Measurements from ENCODE around the gene SLC6A3. TPM values are rescaled to one million over a fixed set of nuclear protein-coding genes. Genes with fewer than 3 reads are reported as not detected.

SLC6A3 gene
- total RNA-seq, 5 donors from 2014 or later (not counting 1 experiment from before 2014, with no cell fraction given), result 0.22 TPM; not detected in 4

GRCh38 chr5:1432296-1432695, 12.9 kb downstream of the SLC6A3 start:
- Mint-ChIP-seq H3K4me3 (no peak overlapping the region), H3K4me1 (no peaks in the 10 kb centered on the region), H3K27me3 (peaks cover 7 to 8% of the 10 kb centered on the region in 2 donors), H3K36me3 (no peaks in the 10 kb centered on the region), H3K27ac (no peak overlapping the region), H3K9me3 (peaks cover 20 to 26% (median 21%) of the 10 kb centered on the region in 3 donors)
- 73% methylated on average over 5 of the region's 15 CpGs for WGBS (ENCODE audit: insufficient coverage)
- Histone ChIP-seq H3K4me3 (ENCODE audit: control insufficient read depth in 1 of 2, extremely low read depth in 1 of 2, low read length in 1 of 2) (no peak overlapping the region), H3K4me1 (ENCODE audit: control insufficient read depth in 1 of 2, extremely low read depth in 1 of 2, insufficient read depth in 2 of 2, low read length in 2 of 2) (no peaks in the 10 kb centered on the region), H3K27ac (ENCODE audit: low read length) (no peak overlapping the region), H3K27me3 (replicated peaks in 1 of 2; ENCODE audit: control insufficient read depth in 2 of 2, extremely low read depth in 1 of 2, insufficient read depth in 2 of 2, low read length in 1 of 2) (peaks cover 0 to 33% of the 10 kb centered on the region in 2 experiments), H3K36me3 (ENCODE audit: control insufficient read depth in 2 of 2, extremely low read depth in 1 of 2, insufficient read depth in 1 of 2, low read length in 1 of 2) (no peaks in the 10 kb centered on the region), H3K9me3 (peaks cover 7% of the 10 kb centered on the region)
- CTCF ChIA-PET, result no interaction called here
- DNase-seq (peak in 1 of 35 experiments; percentile 17), ATAC-seq (replicated peaks in 1 of 4) (no peak)
- POLR2A ChIA-PET, result no interaction called here

- no peak overlapping the region for H3K27ac ChIP-seq (ENCODE audit: low read length)
- ATAC-seq (replicated peaks in 1 of 4) (no peak), DNase-seq (no peak)
- no peak overlapping the region for H3K4me3 ChIP-seq (ENCODE audit: control insufficient read depth in 1 of 2, extremely low read depth in 1 of 2, low read length in 1 of 2)
- WGBS (ENCODE audit: insufficient coverage), result 82% methylated on average over 8 of the region's 8 CpGs
- Mint-ChIP-seq H3K4me1 (no peaks in the 10 kb centered on the region), H3K9me3 (peaks cover 21 to 29% (median 22%) of the 10 kb centered on the region in 3 donors), H3K36me3 (no peaks in the 10 kb centered on the region), H3K27ac (no peak overlapping the region), H3K4me3 (no peak overlapping the region), H3K27me3 (peaks cover 4 to 5% of the 10 kb centered on the region in 2 donors)
- peaks cover 0 to 32% of the 10 kb centered on the region in 2 experiments for H3K27me3 ChIP-seq (replicated peaks in 1 of 2; ENCODE audit: control insufficient read depth in 2 of 2, extremely low read depth in 1 of 2, insufficient read depth in 2 of 2, low read length in 1 of 2)
- peaks cover 7% of the 10 kb centered on the region for H3K9me3 ChIP-seq
- no peaks in the 10 kb centered on the region for H3K36me3 ChIP-seq (ENCODE audit: control insufficient read depth in 2 of 2, extremely low read depth in 1 of 2, insufficient read depth in 1 of 2, low read length in 1 of 2)
- ChIA-PET CTCF (no interaction called here), POLR2A (no interaction called here)
- H3K4me1 ChIP-seq (ENCODE audit: control insufficient read depth in 1 of 2, extremely low read depth in 1 of 2, insufficient read depth in 2 of 2, low read length in 2 of 2), result no peaks in the 10 kb centered on the region
Observed at GRCh38 chr5:1431896-1432295, 13.3 kb downstream of the SLC6A3 start.

- DNase-seq (peak in 2 of 35 experiments; percentile 3 to 21), ATAC-seq (replicated peaks in 1 of 4) (no peak)
- Histone ChIP-seq H3K9me3 (peaks cover 7% of the 10 kb centered on the region), H3K36me3 (ENCODE audit: control insufficient read depth in 2 of 2, extremely low read depth in 1 of 2, insufficient read depth in 1 of 2, low read length in 1 of 2) (no peaks in the 10 kb centered on the region), H3K27ac (ENCODE audit: low read length) (no peak overlapping the region), H3K27me3 (replicated peaks in 1 of 2; ENCODE audit: control insufficient read depth in 2 of 2, extremely low read depth in 1 of 2, insufficient read depth in 2 of 2, low read length in 1 of 2) (peaks cover 0 to 29% of the 10 kb centered on the region in 2 experiments), H3K4me3 (ENCODE audit: control insufficient read depth in 1 of 2, extremely low read depth in 1 of 2, low read length in 1 of 2) (no peak overlapping the region), H3K4me1 (ENCODE audit: control insufficient read depth in 1 of 2, extremely low read depth in 1 of 2, insufficient read depth in 2 of 2, low read length in 2 of 2) (no peaks in the 10 kb centered on the region)
- Mint-ChIP-seq H3K4me3 (no peak overlapping the region), H3K27me3 (peaks cover 4 to 5% of the 10 kb centered on the region in 2 donors), H3K27ac (no peak overlapping the region), H3K9me3 (peaks cover 25 to 34% (median 26%) of the 10 kb centered on the region in 3 donors), H3K36me3 (no peaks in the 10 kb centered on the region), H3K4me1 (no peaks in the 10 kb centered on the region)
- ChIA-PET CTCF (no interaction called here), POLR2A (no interaction called here)
- WGBS (ENCODE audit: insufficient coverage), result 86% methylated on average over 30 of the region's 33 CpGs
Observed at GRCh38 chr5:1431021-1431811, 14.0 kb downstream of the SLC6A3 start.

- Mint-ChIP-seq H3K9me3 (peaks cover 25 to 34% (median 26%) of the 10 kb centered on the region in 3 donors), H3K36me3 (no peaks in the 10 kb centered on the region), H3K27ac (no peak overlapping the region), H3K4me1 (no peaks in the 10 kb centered on the region), H3K4me3 (peak overlapping the region in 1 of 3 donors; percentile 13), H3K27me3 (peaks cover 4 to 5% of the 10 kb centered on the region in 2 donors)
- H3K36me3 ChIP-seq (ENCODE audit: control insufficient read depth in 2 of 2, extremely low read depth in 1 of 2, insufficient read depth in 1 of 2, low read length in 1 of 2), result no peaks in the 10 kb centered on the region
- POLR2A ChIA-PET, result no interaction called here
- DNase-seq, result peak in 1 of 35 experiments; percentile 22
- H3K9me3 ChIP-seq, result peaks cover 7% of the 10 kb centered on the region
- H3K4me1 ChIP-seq (ENCODE audit: control insufficient read depth in 1 of 2, extremely low read depth in 1 of 2, insufficient read depth in 2 of 2, low read length in 2 of 2), result no peaks in the 10 kb centered on the region
- H3K27me3 ChIP-seq (replicated peaks in 1 of 2; ENCODE audit: control insufficient read depth in 2 of 2, extremely low read depth in 1 of 2, insufficient read depth in 2 of 2, low read length in 1 of 2), result peaks cover 0 to 26% of the 10 kb centered on the region in 2 experiments
- CTCF ChIA-PET, result no interaction called here
- no peak overlapping the region for H3K27ac ChIP-seq (ENCODE audit: low read length)
- ATAC-seq (replicated peaks in 1 of 4), result no peak
- no peak overlapping the region for H3K4me3 ChIP-seq (ENCODE audit: control insufficient read depth in 1 of 2, extremely low read depth in 1 of 2, low read length in 1 of 2)
- WGBS (ENCODE audit: insufficient coverage), result 86% methylated on average over 22 of the region's 26 CpGs
Observed at GRCh38 chr5:1430121-1430795, 15.0 kb downstream of the SLC6A3 start.

GRCh38 chr5:1429496-1429895, 15.7 kb downstream of the SLC6A3 start:
- CTCF ChIA-PET, result no interaction called here
- H3K4me1 Mint-ChIP-seq, result no peaks in the 10 kb centered on the region
- ATAC-seq (replicated peaks in 1 of 4), result no peak
- POLR2A ChIA-PET, result no interaction called here
- Histone ChIP-seq H3K4me1 (ENCODE audit: control insufficient read depth in 1 of 2, extremely low read depth in 1 of 2, insufficient read depth in 2 of 2, low read length in 2 of 2) (no peaks in the 10 kb centered on the region), H3K27me3 (replicated peaks in 1 of 2; ENCODE audit: control insufficient read depth in 2 of 2, extremely low read depth in 1 of 2, insufficient read depth in 2 of 2, low read length in 1 of 2) (peaks cover 0 to 26% of the 10 kb centered on the region in 2 experiments), H3K27ac (ENCODE audit: low read length) (no peak overlapping the region), H3K4me3 (ENCODE audit: control insufficient read depth in 1 of 2, extremely low read depth in 1 of 2, low read length in 1 of 2) (no peak overlapping the region), H3K9me3 (peaks cover 7% of the 10 kb centered on the region), H3K36me3 (ENCODE audit: control insufficient read depth in 2 of 2, extremely low read depth in 1 of 2, insufficient read depth in 1 of 2, low read length in 1 of 2) (no peaks in the 10 kb centered on the region)
- WGBS (ENCODE audit: insufficient coverage), result 98% methylated on average over 4 of the region's 5 CpGs
- H3K9me3 Mint-ChIP-seq, result peaks cover 25 to 34% (median 26%) of the 10 kb centered on the region in 3 donors
- no peak overlapping the region for H3K4me3 Mint-ChIP-seq
- peaks cover 4 to 5% of the 10 kb centered on the region in 2 donors for H3K27me3 Mint-ChIP-seq
- no peak overlapping the region for H3K27ac Mint-ChIP-seq
- no peak for DNase-seq
- H3K36me3 Mint-ChIP-seq, result no peaks in the 10 kb centered on the region

- DNase-seq, result no peak
- no peak overlapping the region for H3K4me3 ChIP-seq (ENCODE audit: control insufficient read depth in 1 of 2, extremely low read depth in 1 of 2, low read length in 1 of 2)
- CTCF ChIA-PET, result no interaction called here
Observed at GRCh38 chr5:1429066-1429465, 16.2 kb downstream of the SLC6A3 start.

More at GRCh38 chr5:1429066-1429465, 16.2 kb downstream of the SLC6A3 start:
- H3K4me1 ChIP-seq (ENCODE audit: control insufficient read depth in 1 of 2, extremely low read depth in 1 of 2, insufficient read depth in 2 of 2, low read length in 2 of 2), result no peaks in the 10 kb centered on the region
- no peak overlapping the region for H3K27ac ChIP-seq (ENCODE audit: low read length)
- no peak overlapping the region for H3K4me3 Mint-ChIP-seq
- peaks cover 0 to 26% of the 10 kb centered on the region in 2 experiments for H3K27me3 ChIP-seq (replicated peaks in 1 of 2; ENCODE audit: control insufficient read depth in 2 of 2, extremely low read depth in 1 of 2, insufficient read depth in 2 of 2, low read length in 1 of 2)
- H3K27ac Mint-ChIP-seq, result no peak overlapping the region
- WGBS (ENCODE audit: insufficient coverage), result 81% methylated on average over 7 of the region's 7 CpGs
- no peak for ATAC-seq (replicated peaks in 1 of 4)
- H3K27me3 Mint-ChIP-seq, result peaks cover 7 to 8% of the 10 kb centered on the region in 2 donors
- no peaks in the 10 kb centered on the region for H3K4me1 Mint-ChIP-seq
- H3K9me3 ChIP-seq, result peaks cover 7% of the 10 kb centered on the region
- H3K9me3 Mint-ChIP-seq, result peaks cover 25 to 34% (median 26%) of the 10 kb centered on the region in 3 donors
- POLR2A ChIA-PET, result no interaction called here
- H3K36me3 Mint-ChIP-seq, result no peaks in the 10 kb centered on the region
- H3K36me3 ChIP-seq (ENCODE audit: control insufficient read depth in 2 of 2, extremely low read depth in 1 of 2, insufficient read depth in 1 of 2, low read length in 1 of 2), result no peaks in the 10 kb centered on the region
